ENCODE data around the gene CTNNA3. TPM values are rescaled to one million over a fixed set of nuclear protein-coding genes. Genes with fewer than 3 reads are reported as not detected.

Gene CTNNA3
- total RNA-seq, 1 donor from 2014 or later: 0.46 TPM

DNA sequence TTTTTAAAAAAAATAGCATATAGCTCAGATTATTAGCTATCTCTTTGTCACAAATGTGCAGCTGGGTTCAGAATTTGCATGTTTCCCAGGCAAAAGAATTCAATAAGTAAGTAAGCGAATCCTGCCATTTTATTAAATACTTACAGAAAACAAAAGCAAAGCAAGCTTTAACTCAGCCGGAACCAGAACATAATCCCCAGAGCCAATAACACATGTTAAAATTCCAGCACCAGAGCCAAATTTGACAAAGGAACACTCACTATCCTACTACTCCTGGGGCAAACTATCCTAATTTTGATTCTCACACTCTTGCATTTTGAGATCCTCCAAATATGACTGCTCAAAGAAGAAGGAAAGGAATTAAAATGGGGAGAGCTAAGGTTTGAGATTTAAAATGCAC lies 737.5 kb downstream of the CTNNA3 start:
- H3K4me3 ChIP-seq (ENCODE audit: low read depth, low read length): no peak overlapping the region
- DNase-seq (ENCODE audit: low read depth): no peak
- TF ChIP-seq, protein P1, sequence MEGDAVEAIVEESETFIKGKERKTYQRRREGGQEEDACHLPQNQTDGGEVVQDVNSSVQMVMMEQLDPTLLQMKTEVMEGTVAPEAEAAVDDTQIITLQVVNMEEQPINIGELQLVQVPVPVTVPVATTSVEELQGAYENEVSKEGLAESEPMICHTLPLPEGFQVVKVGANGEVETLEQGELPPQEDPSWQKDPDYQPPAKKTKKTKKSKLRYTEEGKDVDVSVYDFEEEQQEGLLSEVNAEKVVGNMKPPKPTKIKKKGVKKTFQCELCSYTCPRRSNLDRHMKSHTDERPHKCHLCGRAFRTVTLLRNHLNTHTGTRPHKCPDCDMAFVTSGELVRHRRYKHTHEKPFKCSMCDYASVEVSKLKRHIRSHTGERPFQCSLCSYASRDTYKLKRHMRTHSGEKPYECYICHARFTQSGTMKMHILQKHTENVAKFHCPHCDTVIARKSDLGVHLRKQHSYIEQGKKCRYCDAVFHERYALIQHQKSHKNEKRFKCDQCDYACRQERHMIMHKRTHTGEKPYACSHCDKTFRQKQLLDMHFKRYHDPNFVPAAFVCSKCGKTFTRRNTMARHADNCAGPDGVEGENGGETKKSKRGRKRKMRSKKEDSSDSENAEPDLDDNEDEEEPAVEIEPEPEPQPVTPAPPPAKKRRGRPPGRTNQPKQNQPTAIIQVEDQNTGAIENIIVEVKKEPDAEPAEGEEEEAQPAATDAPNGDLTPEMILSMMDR (conservative IDR thresholded peaks at IDR 0.05; ENCODE audit: low read depth, low read length): no peak

DNA sequence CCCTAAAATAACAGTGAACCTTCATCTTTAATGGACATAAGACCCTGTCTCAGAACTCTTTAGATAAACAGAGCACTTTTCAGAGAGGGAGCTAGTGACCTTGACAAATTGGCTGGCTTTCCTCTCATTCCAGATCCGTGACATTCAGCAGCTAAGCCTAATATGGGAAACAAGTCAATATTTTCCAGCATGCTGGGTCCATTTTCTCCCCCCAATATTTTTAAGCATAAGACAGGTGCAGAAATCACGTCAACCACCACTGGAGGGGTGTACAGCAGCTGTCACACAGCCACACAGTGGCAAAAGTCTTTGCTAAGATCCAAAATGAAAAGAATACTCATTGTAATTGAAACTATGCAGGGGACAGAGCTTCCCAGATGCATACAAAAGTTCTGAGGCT lies 744.1 kb downstream of the CTNNA3 start:
- no peak for DNase-seq (ENCODE audit: low read depth)
- TF ChIP-seq, protein P1 (conservative IDR thresholded peaks at IDR 0.05; ENCODE audit: low read depth, low read length): no peak

GRCh38 chr10:66943590-66943989 lies 752.4 kb downstream of the CTNNA3 start:
- TF ChIP-seq, protein P1 (conservative IDR thresholded peaks at IDR 0.05; ENCODE audit: low read depth, low read length): no peak
- no peak for DNase-seq (ENCODE audit: low read depth)
- no peak overlapping the region for H3K4me3 ChIP-seq (ENCODE audit: low read depth, low read length)

More for the DNA sequence above, 744.1 kb downstream of the CTNNA3 start:
- no peak overlapping the region for H3K4me3 ChIP-seq (ENCODE audit: low read depth, low read length)

DNA sequence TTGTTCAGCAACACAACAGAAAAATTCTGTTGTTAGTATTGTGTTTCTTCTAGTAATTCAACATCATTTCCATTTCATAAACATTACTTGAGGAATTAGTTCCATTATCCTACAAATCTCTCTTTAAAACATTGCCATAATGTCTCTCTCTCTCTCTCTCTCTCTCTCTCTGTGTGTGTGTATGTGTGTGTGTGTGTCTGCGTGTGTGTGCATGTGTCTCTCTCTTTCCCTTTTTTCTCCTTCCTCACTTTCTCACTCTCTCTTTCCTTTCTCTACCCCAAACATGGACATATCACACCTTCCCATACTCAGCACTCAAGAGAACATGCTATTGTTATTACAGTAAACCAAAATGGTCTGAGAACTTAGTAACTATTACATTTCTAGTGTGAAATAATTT lies 753.6 kb downstream of the CTNNA3 start:
- DNase-seq (ENCODE audit: low read depth): no peak
- TF ChIP-seq, protein P1 (conservative IDR thresholded peaks at IDR 0.05; ENCODE audit: low read depth, low read length): no peak

GRCh38 chr10:66941491-66941890 lies 754.5 kb downstream of the CTNNA3 start:
- no peak for DNase-seq (ENCODE audit: low read depth)
- TF ChIP-seq, protein P1 (conservative IDR thresholded peaks at IDR 0.05; ENCODE audit: low read depth, low read length): no peak
- no peak overlapping the region for H3K4me3 ChIP-seq (ENCODE audit: low read depth, low read length)

More for the DNA sequence above, 753.6 kb downstream of the CTNNA3 start:
- no peak overlapping the region for H3K4me3 ChIP-seq (ENCODE audit: low read depth, low read length)

- TF ChIP-seq, protein P1 (conservative IDR thresholded peaks at IDR 0.05; ENCODE audit: low read depth, low read length): no peak
Observed at GRCh38 chr10:66940965-66941364, 755.0 kb downstream of the CTNNA3 start.

GRCh38 chr10:66934711-66935110 lies 761.3 kb downstream of the CTNNA3 start:
- no peak for DNase-seq (ENCODE audit: low read depth)
- H3K4me3 ChIP-seq (ENCODE audit: low read depth, low read length): no peak overlapping the region
- TF ChIP-seq, protein P1 (conservative IDR thresholded peaks at IDR 0.05; ENCODE audit: low read depth, low read length): no peak

More at GRCh38 chr10:66940965-66941364, 755.0 kb downstream of the CTNNA3 start:
- no peak for DNase-seq (ENCODE audit: low read depth)
- H3K4me3 ChIP-seq (ENCODE audit: low read depth, low read length): no peak overlapping the region
